Vagina (tissue), 2 donors: ENCODE data around the gene E2F1.

Source experiments
- POLR2A ChIP-seq, 2 donors: fragments of 450-650 bp; IDR thresholded peaks; one replicate each; pipeline ENCODE4 v1.6.1; 2017; ENCODE audit warnings: antibody characterized with exemption in 2 of 2, mild to moderate bottlenecking in 2 of 2, moderate library complexity in 2 of 2
- POLR2AphosphoS5 ChIP-seq, 2 donors: sonication (generic); formaldehyde crosslinking; IDR thresholded peaks; one replicate each; pipeline ENCODE4 v1.9.0; 2017; ENCODE audit warnings: antibody characterized with exemption in 2 of 2, mild to moderate bottlenecking in 2 of 2, low read depth in 1 of 2; ENCODE audit not compliant: insufficient read depth in 1 of 2
- TF ChIP-seq, protein P1 (sequence below), 3 experiments: fragments of 450-650 bp in 2 of 3; fragments of 200-600 bp in 1 of 3; sonication (generic) in 1 of 3; IDR thresholded peaks; one replicate each; pipeline ENCODE4 v1.5.1; 2017 to 2019; ENCODE audit warnings: antibody characterized with exemption in 3 of 3, mild to moderate bottlenecking in 2 of 3, moderate library complexity in 2 of 3

DNA sequence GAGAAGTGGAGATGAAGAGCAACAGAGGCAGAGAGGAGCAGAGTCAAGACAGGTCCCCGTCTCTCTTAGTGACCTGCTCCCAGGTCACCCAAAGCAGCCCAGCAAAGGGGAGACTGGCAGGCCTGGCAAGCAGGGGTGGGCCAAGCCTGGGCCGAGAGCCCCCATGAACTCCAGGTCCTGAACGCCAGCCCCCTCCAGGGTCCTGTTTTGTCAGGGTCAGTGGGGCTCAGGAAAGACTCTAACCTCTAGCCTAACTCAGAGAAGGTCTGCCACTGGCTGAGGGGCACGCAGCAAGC lies 13.1 kb downstream of the E2F1 start:
- TF ChIP-seq, protein P1, sequence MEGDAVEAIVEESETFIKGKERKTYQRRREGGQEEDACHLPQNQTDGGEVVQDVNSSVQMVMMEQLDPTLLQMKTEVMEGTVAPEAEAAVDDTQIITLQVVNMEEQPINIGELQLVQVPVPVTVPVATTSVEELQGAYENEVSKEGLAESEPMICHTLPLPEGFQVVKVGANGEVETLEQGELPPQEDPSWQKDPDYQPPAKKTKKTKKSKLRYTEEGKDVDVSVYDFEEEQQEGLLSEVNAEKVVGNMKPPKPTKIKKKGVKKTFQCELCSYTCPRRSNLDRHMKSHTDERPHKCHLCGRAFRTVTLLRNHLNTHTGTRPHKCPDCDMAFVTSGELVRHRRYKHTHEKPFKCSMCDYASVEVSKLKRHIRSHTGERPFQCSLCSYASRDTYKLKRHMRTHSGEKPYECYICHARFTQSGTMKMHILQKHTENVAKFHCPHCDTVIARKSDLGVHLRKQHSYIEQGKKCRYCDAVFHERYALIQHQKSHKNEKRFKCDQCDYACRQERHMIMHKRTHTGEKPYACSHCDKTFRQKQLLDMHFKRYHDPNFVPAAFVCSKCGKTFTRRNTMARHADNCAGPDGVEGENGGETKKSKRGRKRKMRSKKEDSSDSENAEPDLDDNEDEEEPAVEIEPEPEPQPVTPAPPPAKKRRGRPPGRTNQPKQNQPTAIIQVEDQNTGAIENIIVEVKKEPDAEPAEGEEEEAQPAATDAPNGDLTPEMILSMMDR (IDR thresholded peaks at IDR 0.05): no peak
- TF ChIP-seq POLR2AphosphoS5 (IDR thresholded peaks at IDR 0.05; ENCODE audit: insufficient read depth in 1 of 2, low read depth in 1 of 2) (no peak), POLR2A (IDR thresholded peaks at IDR 0.05) (no peak)
